Mucosa of gallbladder (tissue), 1 donor: Measurements from ENCODE around the gene SDHB. TPM values are rescaled to one million over a fixed set of nuclear protein-coding genes. Genes with fewer than 3 reads are reported as not detected.
A peak's percentile ranks its signal among the peaks of the same experiment; 100 is the strongest.

ENCODE experiments used
- DNase-seq: peaks from one replicate; pipeline ENCODE4 v3.0.0-alpha.2; 2020; ENCODE audit warnings: low spot score
- total RNA-seq: library from RNA; stranded (reverse); gene quantifications from one replicate; pipeline ENCODE4 v1.2.1, GENCODE V29; 2021
- donor health status: DM: no; HTN: no; CAD: no.

Gene SDHB
- total RNA-seq, 1 donor from 2014 or later: 89.7 TPM

GRCh38 chr1:16986560-16986959 lies 67.3 kb downstream of the SDHB start:
- DNase-seq: no peak

DNA sequence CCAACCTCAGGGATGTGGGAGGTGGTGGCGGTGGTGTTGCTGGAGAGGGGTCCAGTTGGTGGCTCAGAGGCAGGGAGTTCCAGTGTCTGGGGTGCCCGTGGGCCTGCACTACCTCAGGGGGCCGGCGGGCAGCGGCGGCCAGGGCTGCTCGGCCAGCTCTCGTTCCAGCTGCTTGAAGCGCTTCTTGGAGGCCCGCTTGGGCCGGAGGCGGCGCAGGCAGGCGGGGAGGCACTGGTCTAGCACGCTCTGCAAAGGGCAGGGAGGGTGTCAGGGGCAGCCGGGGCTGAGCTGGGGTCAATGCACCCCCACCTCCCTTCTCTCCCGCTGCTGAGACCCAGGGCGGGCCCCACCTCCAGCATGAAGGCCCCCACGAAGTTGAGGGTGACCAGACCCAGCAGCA lies 67.7 kb downstream of the SDHB start:
- DNase-seq: no peak

DNA sequence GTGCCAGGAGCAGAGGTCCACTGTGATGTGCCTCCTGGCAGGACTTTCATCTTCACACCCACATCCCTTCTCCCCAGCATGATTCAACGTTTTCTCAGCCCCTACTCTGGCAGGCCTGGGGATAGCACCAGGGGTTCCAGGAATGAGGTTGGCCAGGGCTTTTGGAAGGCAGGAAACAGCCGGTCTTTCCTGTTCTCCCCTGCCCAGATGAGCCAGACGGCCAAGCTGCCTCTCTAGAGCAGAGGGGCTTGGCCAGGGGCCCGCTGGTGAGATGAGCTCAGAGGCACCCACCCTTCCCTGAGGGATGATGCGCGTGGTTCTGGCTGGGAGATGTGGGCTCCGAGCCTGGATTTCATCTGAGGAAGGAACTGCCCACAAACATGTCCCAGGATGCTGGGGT lies 69.1 kb downstream of the SDHB start:
- DNase-seq: peak; percentile 66

GRCh38 chr1:16983649-16984048 lies 70.2 kb downstream of the SDHB start:
- DNase-seq: no peak

DNA sequence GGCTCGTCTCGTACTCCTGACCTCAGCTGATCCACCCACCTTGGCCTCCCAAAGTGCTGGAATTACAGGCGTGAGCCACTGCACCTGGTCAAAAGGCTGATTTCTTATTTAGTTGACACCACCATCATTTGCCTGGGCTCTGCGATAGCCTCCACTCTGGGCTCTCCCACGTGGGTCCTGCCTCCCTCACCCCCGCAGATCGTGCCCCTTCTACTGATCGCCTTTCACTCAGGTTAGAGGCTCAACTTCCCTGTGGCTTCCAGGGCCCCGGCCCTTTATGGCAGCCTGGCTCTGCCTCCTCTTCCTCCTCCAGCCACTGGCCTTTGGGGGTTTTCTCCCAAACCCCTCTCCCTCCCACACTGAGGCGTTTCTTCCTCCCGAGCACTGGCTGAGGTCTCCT lies 70.9 kb downstream of the SDHB start:
- DNase-seq: no peak

- DNase-seq: no peak
Measured at GRCh38 chr1:16981269-16981849, 72.5 kb downstream of the SDHB start.

DNA sequence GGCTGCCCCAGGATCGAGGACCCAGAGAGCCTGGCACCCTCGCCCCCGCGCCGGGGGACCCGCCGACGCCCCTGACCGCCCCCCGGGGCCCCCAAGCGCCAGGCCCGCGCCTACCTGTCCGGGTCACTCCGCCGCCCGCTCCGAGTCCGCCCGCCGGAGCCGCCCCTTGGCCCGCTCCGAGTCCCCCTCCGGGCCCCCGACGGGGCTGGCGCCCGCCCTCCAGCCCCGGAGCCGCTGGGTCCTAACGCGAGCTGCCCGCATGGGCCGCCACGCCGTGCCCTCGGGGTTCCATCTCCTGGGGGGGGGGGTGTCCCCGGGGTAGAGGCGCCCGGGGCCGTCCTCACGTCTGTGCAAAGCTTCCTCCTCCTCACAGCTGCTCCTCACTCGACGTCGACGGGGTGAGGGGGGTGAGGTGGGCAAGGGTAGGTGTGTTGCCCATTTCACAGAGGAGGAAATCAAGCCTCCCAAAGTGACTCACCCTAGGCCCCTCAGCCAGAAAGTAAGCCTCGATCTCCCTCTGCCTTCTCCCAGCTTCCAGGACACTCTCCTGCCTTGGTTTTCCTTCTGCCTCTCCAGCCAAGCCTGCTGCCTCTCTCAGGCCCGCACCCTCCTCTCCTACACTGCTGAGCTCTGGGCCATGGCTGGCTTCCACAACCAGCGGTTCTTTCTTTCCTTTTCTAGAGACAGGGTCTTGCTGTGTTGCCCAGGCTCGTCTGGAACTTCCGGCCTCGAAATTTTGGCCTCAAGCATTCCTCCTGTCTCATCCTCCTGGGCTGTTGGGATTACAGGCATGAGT lies 73.2 kb downstream of the SDHB start, which contains the start of gene MFAP2:
TSS of gene MFAP2 (minus strand) at position 148 of the 796 bp plus-strand sequence. CDS start 2,347 bp downstream, outside the sequence.
- DNase-seq: no peak

DNA sequence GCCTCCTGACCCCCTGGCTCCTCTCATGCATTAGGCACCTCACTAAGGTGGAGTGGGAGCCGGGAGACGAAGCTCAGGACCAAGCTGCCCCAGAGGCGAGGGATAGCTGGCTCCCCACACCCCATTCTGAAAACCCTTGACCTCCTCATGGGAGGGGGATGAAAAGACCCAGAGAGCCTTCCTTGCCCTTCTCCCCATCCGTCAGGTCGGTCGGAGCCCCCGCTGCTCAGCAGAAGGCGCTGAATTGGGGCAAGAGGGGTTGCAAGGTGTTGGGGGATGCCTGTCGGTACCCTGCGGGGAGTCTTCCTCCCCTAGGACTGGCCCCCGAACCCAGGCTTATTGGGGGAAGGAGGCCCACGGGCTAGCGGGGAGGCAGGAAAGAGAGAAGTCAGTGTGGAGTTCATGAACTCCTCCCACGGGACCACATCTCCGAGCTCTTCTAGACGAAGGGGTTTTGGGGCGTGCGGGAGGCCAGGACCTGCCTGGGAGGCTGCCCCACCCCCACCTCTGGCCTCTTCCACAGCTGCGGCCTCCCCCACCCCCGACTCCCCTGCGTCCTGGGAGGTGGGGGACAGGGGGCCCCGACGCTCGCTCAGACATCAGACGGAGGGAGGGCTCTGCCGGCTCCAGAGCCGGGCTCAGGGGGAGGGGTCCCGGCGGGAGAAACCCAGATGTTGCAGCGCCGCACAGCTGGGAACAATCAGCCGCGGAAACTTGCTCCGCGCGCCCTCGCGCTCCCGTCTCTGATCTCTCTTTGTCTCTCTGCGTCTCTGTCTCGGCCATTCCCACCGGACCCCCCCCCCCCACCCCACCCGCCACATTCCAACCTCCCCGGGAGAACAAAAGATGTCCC lies 74.1 kb downstream of the SDHB start:
- DNase-seq: no peak

GRCh38 chr1:16978567-16979474 lies 75.0 kb downstream of the SDHB start:
- peak; percentile 72 for DNase-seq

DNA sequence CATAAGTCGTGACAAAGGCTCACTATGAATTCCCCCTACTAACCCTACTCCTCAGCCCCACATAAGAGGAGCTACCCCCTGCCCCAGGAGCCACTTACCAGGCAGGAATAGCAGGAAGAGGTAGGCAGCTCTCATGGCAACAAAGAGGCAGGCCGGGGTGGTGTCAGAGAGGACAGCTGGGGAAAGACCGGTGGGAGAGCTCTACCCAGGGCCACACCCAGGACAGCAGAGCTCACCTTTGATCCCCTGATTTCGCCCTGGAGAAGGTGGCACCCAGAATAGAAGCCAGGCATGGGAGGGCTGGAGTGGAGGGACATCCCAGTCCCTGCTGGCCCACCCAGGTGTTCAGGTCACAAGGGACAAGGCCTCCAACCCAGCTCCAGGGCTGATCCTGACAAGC lies 75.7 kb downstream of the SDHB start:
- DNase-seq: no peak

DNA sequence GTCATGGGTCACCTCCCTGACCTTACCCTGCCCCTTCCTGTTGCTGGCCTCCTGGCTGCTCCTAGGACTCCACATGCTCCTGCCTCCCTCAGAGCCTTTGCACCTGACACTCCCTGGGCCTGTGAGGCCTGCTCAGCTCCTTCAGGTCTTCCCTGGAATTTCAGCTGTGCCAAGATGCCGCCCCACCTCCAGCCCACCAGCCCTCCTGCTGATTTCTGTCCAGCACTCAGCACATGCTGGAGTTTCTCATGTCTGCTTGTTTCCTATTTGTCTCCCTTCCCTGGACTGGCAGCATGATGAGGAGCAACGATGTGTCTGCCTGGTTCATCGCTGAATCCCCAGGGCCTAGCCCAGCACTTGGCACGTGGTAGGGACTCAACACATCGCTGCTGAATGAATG lies 76.5 kb downstream of the SDHB start:
- DNase-seq: no peak

GRCh38 chr1:16976966-16977365 lies 76.9 kb downstream of the SDHB start:
- no peak for DNase-seq

- DNase-seq: no peak
Measured at GRCh38 chr1:16975838-16976237, 78.0 kb downstream of the SDHB start.

DNA sequence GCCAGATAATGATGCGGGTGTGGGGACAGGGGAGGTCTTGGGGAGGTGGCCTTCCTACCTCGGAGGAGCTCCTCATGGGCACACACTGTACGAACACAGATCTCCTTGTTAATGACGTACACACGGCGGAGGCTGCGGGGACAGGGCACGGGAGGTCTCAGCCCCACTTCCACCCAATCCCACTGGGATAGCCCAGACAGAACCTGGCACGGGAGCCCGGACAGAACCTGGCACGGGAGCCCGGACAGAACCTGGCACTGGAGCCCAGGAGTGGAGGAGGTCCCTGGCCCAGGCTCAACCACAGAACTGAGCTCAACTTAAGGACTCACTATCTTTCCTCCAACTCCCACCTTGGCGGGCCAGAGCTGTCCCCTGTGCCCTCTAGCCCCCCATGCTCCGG lies 78.6 kb downstream of the SDHB start:
- no peak for DNase-seq

- no peak for DNase-seq
Measured at GRCh38 chr1:16973215-16973614, 80.6 kb downstream of the SDHB start.

- DNase-seq: no peak
Measured at GRCh38 chr1:16972189-16972895, 81.5 kb downstream of the SDHB start.

- peak; percentile 35 for DNase-seq
Measured at GRCh38 chr1:16971341-16972188, 82.3 kb downstream of the SDHB start.

DNA sequence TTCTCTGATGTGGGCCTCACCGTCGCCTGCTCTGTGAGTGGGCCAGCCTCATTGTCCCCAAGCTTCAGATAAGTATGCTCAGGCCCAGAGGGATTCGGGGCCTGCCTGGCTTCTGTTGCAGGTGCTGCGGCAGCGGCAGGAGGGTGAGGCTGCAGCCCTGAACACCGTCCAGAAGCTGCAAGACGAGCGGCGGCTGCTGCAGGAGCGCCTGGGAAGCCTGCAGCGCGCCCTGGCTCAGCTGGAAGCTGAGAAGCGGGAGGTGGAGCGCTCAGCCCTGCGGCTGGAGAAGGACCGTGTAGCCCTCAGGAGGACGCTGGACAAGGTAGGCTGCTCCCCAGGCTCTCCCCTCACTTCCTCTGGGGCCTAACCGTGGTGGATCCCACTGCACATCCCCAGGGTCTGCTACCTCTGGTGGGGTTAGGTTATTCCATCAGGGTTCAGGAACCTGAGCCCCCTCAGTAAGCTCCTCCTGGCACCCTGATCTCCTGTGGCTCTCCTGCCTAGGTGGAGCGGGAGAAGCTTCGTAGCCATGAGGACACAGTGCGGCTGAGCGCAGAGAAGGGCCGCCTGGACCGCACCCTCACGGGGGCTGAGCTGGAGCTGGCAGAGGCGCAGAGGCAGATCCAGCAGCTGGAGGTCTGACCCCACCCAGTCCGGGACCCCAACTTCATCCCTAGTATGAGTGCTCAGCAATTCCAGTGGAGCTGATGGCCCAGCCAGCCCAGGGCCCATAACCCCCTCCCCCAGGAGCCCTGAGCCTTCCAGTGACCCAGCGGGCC lies 83.5 kb downstream of the SDHB start:
- DNase-seq: no peak

- no peak for DNase-seq
Measured at GRCh38 chr1:16969651-16970050, 84.2 kb downstream of the SDHB start.
